CD4-positive, alpha-beta T cell treated with Interleukin-21 for 1 hour (primary cell): ENCODE results near the gene LRSAM1.

Experiments used
- DNase-seq: peaks from one replicate; pipeline ENCODE4 v3.0.0-alpha.2; 2020

LRSAM1 gene

GRCh38 chr9:127537014-127537413 lies 85.7 kb downstream of the LRSAM1 start:
- no peak for DNase-seq

- no peak for DNase-seq
These were observed 86.5 kb downstream of the LRSAM1 start for GRCh38 chr9:127537792-127538191.

GRCh38 chr9:127538849-127539258 lies 87.5 kb downstream of the LRSAM1 start:
- no peak for DNase-seq

- no peak for DNase-seq
These were observed 88.1 kb downstream of the LRSAM1 start for GRCh38 chr9:127539259-127539981.

GRCh38 chr9:127539982-127540663 lies 88.8 kb downstream of the LRSAM1 start:
- DNase-seq, result no peak

DNA sequence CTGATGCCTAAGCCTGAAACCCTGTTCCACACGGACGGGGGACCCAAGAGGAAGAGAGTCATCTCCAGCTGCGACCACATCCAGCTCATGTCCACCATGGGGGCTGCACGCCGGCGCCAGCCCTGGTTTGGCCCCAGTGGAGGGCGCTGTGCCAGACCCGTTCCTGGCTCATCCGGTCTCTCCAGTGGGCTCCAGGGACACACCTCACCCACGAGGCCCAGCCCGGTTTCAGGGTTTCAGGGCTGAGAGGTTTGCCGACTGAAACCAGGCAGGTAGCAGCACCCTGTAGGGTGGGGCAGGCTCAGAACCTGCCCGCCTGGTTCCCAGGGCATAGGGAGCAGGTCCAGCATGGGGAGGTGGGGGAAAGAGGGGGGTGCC lies 89.3 kb downstream of the LRSAM1 start:
- DNase-seq, result no peak

DNA sequence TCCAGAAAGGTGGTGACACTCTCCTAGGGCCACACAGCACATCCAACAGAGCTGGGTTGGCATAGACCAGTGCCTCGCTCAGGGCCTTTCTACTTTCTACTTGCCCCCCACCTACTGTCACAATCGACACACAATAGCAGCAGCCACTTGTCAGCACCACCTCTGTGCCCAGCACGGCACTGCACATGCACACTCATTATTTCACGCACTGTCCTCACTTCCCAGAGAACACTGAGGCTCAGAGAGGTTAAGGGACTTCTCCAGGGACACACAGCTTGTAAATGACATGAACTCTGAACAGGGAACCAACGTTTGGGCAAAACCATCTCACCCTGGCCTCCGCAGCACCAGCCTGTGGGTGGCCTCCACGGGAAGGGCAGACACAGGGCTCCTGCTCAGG lies 89.9 kb downstream of the LRSAM1 start:
- DNase-seq, result no peak

GRCh38 chr9:127541865-127542264 lies 90.6 kb downstream of the LRSAM1 start:
- DNase-seq, result no peak

DNA sequence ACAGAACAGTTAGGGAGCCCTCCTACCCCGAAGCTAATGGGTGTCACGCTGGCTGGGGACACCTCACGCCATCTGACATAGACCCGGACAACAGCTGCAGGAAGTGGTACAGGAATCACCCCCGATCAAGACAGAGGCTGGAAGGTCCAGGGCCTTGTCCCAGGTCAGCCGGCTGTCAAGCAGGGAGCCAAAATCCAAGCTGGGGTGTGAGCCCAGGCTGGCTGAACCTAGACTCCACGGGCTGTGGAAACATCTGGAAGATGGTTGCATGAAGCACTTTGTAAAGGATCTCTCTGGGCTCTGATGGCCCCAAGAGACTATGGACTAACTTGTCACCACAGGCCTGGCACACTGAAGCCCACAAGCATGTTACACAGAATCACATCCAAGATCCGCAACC lies 91.9 kb downstream of the LRSAM1 start:
- DNase-seq, result no peak

GRCh38 chr9:127543973-127544533 lies 92.7 kb downstream of the LRSAM1 start:
- no peak for DNase-seq

DNA sequence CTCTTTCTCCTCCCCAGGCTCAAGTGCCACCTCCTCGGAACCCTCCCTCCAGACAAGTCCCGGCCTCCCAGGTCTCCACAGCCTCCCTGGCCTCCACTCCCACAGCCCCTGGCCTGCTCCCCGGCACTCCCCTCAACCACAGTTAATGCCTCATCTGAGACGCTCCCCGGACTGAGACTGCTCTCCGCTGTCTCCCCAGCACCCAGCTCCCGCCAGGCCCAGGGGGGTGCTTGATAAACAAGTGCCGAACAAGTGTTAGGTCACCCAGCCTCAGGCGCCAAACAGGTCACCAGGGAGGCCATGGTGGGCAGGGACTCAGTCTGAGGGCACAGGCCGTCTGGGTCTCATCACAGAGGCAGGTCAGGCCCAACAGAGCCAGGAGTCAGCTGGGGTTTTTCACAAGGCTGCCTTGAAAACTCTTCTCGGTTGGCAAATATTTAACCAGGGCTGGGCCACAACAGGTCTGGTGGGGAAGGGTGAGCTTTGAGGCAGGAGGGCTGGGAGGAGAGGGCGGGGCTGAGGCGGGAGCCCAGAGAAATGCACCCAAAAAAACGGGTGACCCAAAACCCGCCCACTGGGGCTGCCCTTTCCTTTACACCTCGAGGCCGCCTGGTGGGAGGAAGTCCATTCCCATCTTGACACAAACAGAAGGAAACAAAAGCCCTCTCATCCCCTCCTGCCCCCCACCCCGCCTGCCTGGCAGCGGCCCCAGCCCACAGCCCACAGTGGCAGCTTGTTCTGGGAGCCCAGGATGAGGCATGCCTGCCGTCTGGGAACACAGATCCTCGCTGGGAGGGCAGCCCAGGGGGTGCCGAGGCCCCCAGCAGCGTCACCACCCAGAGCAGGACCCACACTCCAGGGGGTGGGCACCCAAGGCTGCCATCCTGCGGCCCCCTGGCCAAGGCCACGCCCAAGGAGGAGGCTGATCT lies 94.2 kb downstream of the LRSAM1 start:
- no peak for DNase-seq

DNA sequence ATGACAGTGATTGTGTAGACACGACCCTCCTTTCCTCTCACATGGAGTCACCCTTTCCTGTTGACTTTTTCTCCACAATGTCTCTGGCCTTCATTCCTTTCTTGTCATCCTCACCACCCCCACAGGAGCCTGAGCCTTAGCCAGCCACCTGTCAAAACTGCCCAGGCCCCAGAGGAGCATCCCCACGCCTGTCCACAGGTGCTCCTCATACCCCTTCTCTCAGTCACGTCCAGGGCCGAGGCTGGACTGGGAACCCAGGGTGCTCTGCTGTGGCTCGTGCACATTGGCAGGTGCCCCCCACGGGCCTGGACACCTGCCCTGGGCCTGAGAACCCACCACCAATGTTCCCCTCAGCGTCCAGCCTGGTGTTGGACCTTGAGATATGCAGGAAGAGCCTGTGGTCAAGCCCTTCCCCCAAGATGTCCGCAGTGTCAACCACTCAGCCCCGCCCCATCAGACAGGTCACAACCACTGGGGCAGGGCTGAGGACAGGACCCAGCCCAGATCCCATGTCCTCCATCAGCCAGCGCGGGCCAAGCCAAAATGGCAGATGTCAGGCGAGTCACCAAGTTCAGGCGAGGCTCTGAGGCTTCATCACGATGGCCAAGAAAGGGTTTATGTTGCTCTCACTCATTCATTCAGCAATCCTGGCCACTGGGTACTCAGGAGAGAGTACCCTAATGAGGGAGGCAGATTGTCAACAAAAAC lies 95.0 kb downstream of the LRSAM1 start:
- DNase-seq, result no peak

GRCh38 chr9:127548352-127548881 lies 97.1 kb downstream of the LRSAM1 start:
- no peak for DNase-seq

DNA sequence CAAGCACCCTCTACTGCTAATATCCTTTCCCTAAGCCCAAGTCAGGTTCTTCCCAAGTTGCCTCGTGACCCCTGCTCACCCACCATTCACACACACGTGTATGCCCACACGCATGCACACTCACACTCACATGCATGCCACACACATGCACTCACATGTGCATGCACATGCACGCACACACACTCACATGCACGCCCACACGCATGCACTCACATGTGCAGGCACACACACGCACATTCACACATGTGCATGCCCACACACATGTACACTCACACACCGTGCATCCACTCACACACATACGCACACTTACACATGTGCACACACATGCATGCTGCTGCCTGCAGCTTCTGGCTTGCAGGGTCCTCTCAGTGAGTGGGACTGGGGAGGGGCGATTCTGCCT lies 97.9 kb downstream of the LRSAM1 start:
- DNase-seq, result no peak

DNA sequence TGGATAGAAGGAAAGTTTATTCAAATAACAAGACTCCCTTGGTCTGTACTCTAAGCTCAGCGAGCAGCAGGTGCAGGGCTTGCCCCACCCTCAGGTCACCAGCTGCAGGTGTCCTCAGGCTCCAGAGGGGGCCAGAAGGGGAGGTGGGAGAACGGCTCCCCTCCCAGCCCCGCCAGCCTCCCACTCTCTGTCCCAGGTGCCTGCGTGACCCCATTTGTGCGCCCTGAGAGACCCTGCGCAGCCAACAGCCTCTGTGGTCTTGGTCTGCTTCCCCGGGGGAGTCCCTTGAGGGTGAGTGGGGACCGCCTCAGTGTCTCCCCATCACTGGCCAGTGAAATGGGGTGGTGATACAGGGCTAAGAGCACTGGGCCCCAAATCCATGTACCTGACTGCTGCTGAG lies 98.4 kb downstream of the LRSAM1 start:
- DNase-seq, result no peak

- no peak for DNase-seq
These were observed 99.0 kb downstream of the LRSAM1 start for GRCh38 chr9:127550282-127550681.

DNA sequence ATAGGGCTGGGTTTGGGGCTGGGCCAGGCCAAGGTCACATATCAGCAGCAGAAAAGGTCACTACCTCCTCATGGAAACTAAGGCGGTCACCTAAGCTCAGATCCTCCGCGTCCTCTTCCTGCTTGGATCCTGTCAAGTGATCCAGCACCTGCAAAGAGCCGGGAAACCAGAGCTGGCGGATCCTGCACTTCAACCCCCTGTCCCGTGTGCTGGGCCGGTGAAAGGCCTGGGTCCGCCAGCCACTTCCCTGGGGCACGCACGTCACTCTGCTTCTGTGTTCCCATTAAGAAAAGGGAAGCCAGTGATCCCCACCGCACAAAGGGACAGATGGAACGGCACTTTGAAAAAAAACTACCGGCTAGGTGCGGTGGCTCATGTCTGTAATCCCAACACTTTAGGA lies 99.4 kb downstream of the LRSAM1 start:
- no peak for DNase-seq
